Skeletal muscle tissue (tissue), 4 donors: Measurements from ENCODE around the gene BAG5. TPM values are rescaled to one million over a fixed set of nuclear protein-coding genes. Genes with fewer than 3 reads are reported as not detected.
A peak's percentile ranks its signal among the peaks of the same experiment; 100 is the strongest.
"Not testable (repeated sequence)": the region's sequence is repeated elsewhere in the genome, so short reads cannot be mapped to it uniquely, and the experiment has no call there.

Experiments
- H3K27ac ChIP-seq: one replicate; pipeline ENCODE4 v1.7.0; 2013; ENCODE audit warnings: mild to moderate bottlenecking, low read depth, low read length, inconsistent platforms
- H3K27me3 ChIP-seq, 3 donors: one replicate each; pipeline ENCODE4 v1.7.0; 2013; ENCODE audit warnings: low read length in 3 of 3; ENCODE audit not compliant: control insufficient read depth in 3 of 3, insufficient read depth in 3 of 3
- H3K36me3 ChIP-seq, 3 donors: one replicate each; pipeline ENCODE4 v1.7.0; 2013; ENCODE audit warnings: low read length in 3 of 3; ENCODE audit not compliant: control insufficient read depth in 3 of 3, insufficient read depth in 3 of 3
- H3K4me1 ChIP-seq, 3 donors: one replicate each; pipeline ENCODE4 v1.7.0; 2013; ENCODE audit warnings: low read length in 3 of 3, mild to moderate bottlenecking in 3 of 3; ENCODE audit not compliant: control insufficient read depth in 3 of 3, insufficient read depth in 3 of 3
- H3K4me3 ChIP-seq, 3 donors: one replicate each; pipeline ENCODE4 v1.7.0; 2013; ENCODE audit warnings: low read length in 3 of 3
- H3K9ac ChIP-seq, 3 donors: one replicate each; pipeline ENCODE4 v1.7.0; 2013; ENCODE audit warnings: low read length in 3 of 3, mild to moderate bottlenecking in 3 of 3, moderate library complexity in 2 of 3, low read depth in 1 of 3
- H3K9me3 ChIP-seq, 3 donors: one replicate each; pipeline ENCODE4 v1.7.0; 2013; ENCODE audit warnings: low read length in 3 of 3; ENCODE audit not compliant: control insufficient read depth in 3 of 3
- total RNA-seq: library from RNA; depleted of rRNA; stranded (reverse); fragments of >200 nt; gene quantifications from one replicate; pipeline ENCODE4 v1.2.3, GENCODE V29; 2014
- donor health status: Osteomylitis.

Gene BAG5
- total RNA-seq, 1 donor from 2014 or later = 16.7 TPM

GRCh38 chr14:103519043-103519836 is 43.2 kb downstream of the BAG5 start:
- Histone ChIP-seq H3K27me3 (peaks cover 2 to 8% (median 4%) of the 10 kb centered on the region in 3 donors), H3K4me3 (no peak overlapping the region), H3K9me3 (no peaks in the 10 kb centered on the region), H3K9ac (peak overlapping the region in 1 of 3 donors; percentile 57), H3K27ac (no peak overlapping the region), H3K36me3 (no peaks in the 10 kb centered on the region), H3K4me1 (peaks cover 19 to 45% (median 38%) of the 10 kb centered on the region in 3 donors)

- H3K27me3 ChIP-seq = peaks cover 2 to 4% (median 4%) of the 10 kb centered on the region in 3 donors
- no peaks in the 10 kb centered on the region for H3K9me3 ChIP-seq
- peak overlapping the region; percentile 32 to 57 (median 40) for H3K9ac ChIP-seq
- no peak overlapping the region for H3K4me3 ChIP-seq
- peaks cover 20 to 51% (median 42%) of the 10 kb centered on the region in 3 donors for H3K4me1 ChIP-seq
- H3K27ac ChIP-seq = no peak overlapping the region
- no peaks in the 10 kb centered on the region for H3K36me3 ChIP-seq
Observed at GRCh38 chr14:103518422-103519042, 43.9 kb downstream of the BAG5 start.

DNA sequence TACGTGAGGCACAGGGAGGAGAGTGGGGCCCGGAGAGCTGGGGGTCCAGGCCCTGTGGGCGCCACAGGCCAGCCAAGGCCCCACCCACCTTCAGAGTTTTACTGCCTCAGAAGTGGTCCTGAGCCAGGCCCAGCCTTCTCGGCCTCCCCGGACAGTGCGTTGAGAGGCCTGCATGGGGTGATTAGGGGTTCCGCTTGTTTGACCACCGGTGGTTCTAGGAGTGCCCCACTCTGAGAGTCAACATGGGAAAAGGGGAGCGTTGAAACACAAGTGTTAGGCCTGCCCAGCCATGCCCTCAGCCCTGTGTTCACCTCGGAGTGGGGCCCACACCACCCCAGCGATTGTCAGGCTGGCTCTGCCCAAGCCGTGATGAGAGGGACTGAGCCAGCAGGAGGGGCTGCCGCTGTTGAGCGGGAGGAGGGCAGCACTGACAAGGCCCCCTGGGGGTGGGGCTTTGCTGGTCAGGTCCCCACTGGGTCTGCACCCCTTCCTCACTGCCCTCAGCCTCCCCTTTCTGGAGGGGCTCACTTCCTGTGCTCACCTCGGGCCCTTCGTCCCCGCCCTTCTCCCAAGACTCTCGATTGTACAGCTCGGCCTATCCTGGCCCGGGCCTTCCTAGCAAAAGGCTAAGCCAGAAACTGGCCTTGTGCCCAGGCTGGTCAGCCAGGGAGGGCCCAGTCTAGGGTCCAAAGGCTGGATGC is 44.6 kb downstream of the BAG5 start:
- no peaks in the 10 kb centered on the region for H3K36me3 ChIP-seq
- peaks cover 2 to 4% (median 4%) of the 10 kb centered on the region in 3 donors for H3K27me3 ChIP-seq
- no peak overlapping the region for H3K4me3 ChIP-seq
- H3K27ac ChIP-seq = peak overlapping the region; percentile 19
- H3K4me1 ChIP-seq = peaks cover 26 to 53% (median 45%) of the 10 kb centered on the region in 3 donors
- peak overlapping the region in 1 of 3 donors; percentile 57 for H3K9ac ChIP-seq
- no peaks in the 10 kb centered on the region for H3K9me3 ChIP-seq

DNA sequence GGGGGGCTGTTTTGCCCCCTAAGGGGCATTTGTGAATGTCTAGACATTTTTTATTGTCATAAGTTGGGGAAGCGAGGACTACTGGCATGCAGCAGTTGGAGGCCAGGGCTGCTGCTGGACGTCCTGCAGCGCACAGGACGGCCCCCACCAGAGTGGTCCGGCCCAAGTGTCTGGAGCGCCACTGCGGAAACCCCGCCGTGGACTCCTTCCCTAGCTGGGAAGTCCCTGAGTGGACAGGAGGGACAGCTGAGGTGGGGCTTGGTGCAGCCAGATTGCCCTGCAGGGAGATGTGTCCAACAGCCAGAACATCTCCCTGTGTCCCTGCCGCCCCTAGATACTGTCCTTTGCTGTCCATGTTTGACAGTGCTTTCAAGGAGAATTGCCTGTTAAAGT is 45.3 kb downstream of the BAG5 start:
- Histone ChIP-seq H3K36me3 (no peaks in the 10 kb centered on the region), H3K27ac (no peak overlapping the region), H3K9ac (peak overlapping the region in 2 of 3 donors; percentile 10 to 57), H3K4me3 (no peak overlapping the region), H3K27me3 (peaks cover 1 to 3% (median 3%) of the 10 kb centered on the region in 3 donors), H3K9me3 (no peaks in the 10 kb centered on the region), H3K4me1 (peaks cover 33 to 57% (median 49%) of the 10 kb centered on the region in 3 donors)

- Histone ChIP-seq H3K27ac (no peak overlapping the region), H3K9ac (no peak overlapping the region), H3K4me1 (peaks cover 33 to 55% (median 47%) of the 10 kb centered on the region in 3 donors), H3K27me3 (no peaks in the 10 kb centered on the region), H3K4me3 (no peak overlapping the region), H3K9me3 (no peaks in the 10 kb centered on the region), H3K36me3 (no peaks in the 10 kb centered on the region)
Observed at GRCh38 chr14:103516426-103517173, 45.9 kb downstream of the BAG5 start.

GRCh38 chr14:103514596-103515421 is 47.6 kb downstream of the BAG5 start:
- Histone ChIP-seq H3K9ac (peak overlapping the region in 1 of 3 donors; percentile 33), H3K36me3 (peaks cover 2 to 12% (median 8%) of the 10 kb centered on the region in 3 donors), H3K27ac (no peak overlapping the region), H3K9me3 (no peaks in the 10 kb centered on the region), H3K4me3 (no peak overlapping the region), H3K27me3 (no peaks in the 10 kb centered on the region), H3K4me1 (peaks cover 33 to 41% (median 36%) of the 10 kb centered on the region in 3 donors)

DNA sequence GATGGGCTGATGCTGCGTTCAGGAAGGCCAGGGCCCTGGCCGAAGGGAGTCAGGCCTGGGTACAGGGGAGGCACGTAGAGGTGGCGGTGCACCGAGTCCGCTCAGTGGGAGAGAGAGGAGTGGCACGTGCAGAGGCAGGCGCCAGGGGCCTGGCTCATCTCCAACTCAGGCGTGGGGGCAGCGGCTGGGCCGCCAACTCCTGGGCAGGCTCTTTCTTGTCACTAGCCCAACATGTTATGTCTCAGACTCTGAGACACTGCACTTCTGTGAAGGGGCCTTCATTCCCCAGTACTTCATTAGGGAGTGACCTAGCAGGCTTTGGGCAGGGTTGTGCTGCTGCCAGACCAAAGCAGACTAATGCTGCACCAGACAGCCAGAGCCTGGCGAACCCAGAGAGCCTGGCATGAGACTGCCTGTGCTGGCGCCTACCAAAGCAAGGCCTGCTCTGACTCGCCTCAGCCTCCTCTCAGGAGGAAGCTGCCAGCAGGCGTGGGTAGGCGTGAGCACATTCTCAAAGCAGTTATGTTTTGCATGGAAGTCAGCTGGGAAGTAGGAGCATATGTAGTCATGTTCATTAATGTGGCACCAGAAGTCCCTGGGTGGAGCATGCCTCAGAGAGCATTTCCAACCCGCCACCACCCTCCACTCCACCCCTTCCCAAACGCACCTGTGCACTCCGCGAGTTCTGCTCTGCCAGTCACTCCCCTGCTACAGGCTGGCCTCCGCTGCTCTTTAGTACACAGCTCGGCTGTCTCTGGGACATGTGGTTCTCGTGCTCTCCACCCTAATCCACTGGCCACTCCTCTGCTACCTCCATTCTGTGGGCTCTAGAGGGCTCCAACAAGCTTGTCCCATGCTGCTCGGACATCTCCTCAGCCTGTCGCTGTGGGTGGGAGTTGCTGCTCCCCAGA is 49.5 kb downstream of the BAG5 start:
- peaks cover 5 to 13% (median 11%) of the 10 kb centered on the region in 3 donors for H3K36me3 ChIP-seq
- H3K4me3 ChIP-seq = peak overlapping the region; percentile 7 to 41 (median 12)
- H3K9me3 ChIP-seq = no peaks in the 10 kb centered on the region
- peak overlapping the region in 2 of 3 donors; percentile 34 to 79 for H3K9ac ChIP-seq
- peaks cover 15 to 23% (median 18%) of the 10 kb centered on the region in 3 donors for H3K4me1 ChIP-seq
- H3K27me3 ChIP-seq = no peaks in the 10 kb centered on the region
- peak overlapping the region; percentile 71 for H3K27ac ChIP-seq

GRCh38 chr14:103512180-103512579 is 50.3 kb downstream of the BAG5 start:
- peaks cover 14 to 19% (median 17%) of the 10 kb centered on the region in 3 donors for H3K4me1 ChIP-seq
- H3K9ac ChIP-seq = peak overlapping the region in 2 of 3 donors; percentile 34 to 79
- H3K36me3 ChIP-seq = peaks cover 11 to 16% (median 12%) of the 10 kb centered on the region in 3 donors
- H3K27me3 ChIP-seq, H3K9me3 ChIP-seq, H3K4me3 ChIP-seq: not testable (repeated sequence)
- peak overlapping the region; percentile 71 for H3K27ac ChIP-seq
